ENCODE measurements around the gene PPAN. TPM values are rescaled to one million over a fixed set of nuclear protein-coding genes. Genes with fewer than 3 reads are reported as not detected.

PPAN gene
- total RNA-seq, 1 experiment from 2014 or later: 30.4 TPM

- Histone ChIP-seq H2AFZ (ENCODE audit: low read length) (no peak overlapping the region), H3K4me3 (ENCODE audit: low read length) (no peak overlapping the region), H3K9ac (ENCODE audit: low read length) (no peak overlapping the region), H3K9me2 (replicated peaks; ENCODE audit: insufficient read depth, low read length) (no peaks in the 10 kb centered on the region), H3K4me1 (ENCODE audit: low read length) (no peaks in the 10 kb centered on the region), H4K20me1 (ENCODE audit: insufficient read depth, low read depth, low read length) (no peaks in the 10 kb centered on the region; the same call in 1 of the 2 replicates), H3K36me3 (ENCODE audit: insufficient read depth, low read length) (peaks cover 57% of the 10 kb centered on the region), H3K4me2 (ENCODE audit: low read depth, low read length, poor library complexity, severe bottlenecking) (no peak overlapping the region), H3K9me3 (ENCODE audit: low read length) (no peaks in the 10 kb centered on the region), H3K79me2 (ENCODE audit: low read length) (0 out of 2 replicates have a peak, but pooled peaks cover 2% of the 10 kb centered on the region), H3K27me3 (ENCODE audit: low read length) (no peaks in the 10 kb centered on the region), H3K27ac (ENCODE audit: low read length) (no peak overlapping the region)
- DNase-seq: no peak
These were observed 37.5 kb downstream of the PPAN start for GRCh38 chr19:10143681-10144080.

- Histone ChIP-seq H3K27me3 (ENCODE audit: low read length) (no peaks in the 10 kb centered on the region), H3K9me2 (replicated peaks; ENCODE audit: insufficient read depth, low read length) (no peaks in the 10 kb centered on the region), H2AFZ (ENCODE audit: low read length) (no peak overlapping the region), H3K36me3 (ENCODE audit: insufficient read depth, low read length) (peaks cover 58% of the 10 kb centered on the region), H3K4me1 (ENCODE audit: low read length) (no peaks in the 10 kb centered on the region), H4K20me1 (ENCODE audit: insufficient read depth, low read depth, low read length) (no peaks in the 10 kb centered on the region; the same call in 1 of the 2 replicates), H3K9ac (ENCODE audit: low read length) (no peak overlapping the region), H3K4me2 (ENCODE audit: low read depth, low read length, poor library complexity, severe bottlenecking) (no peak overlapping the region), H3K4me3 (ENCODE audit: low read length) (no peak overlapping the region), H3K9me3 (ENCODE audit: low read length) (no peaks in the 10 kb centered on the region), H3K27ac (ENCODE audit: low read length) (no peak overlapping the region), H3K79me2 (ENCODE audit: low read length) (0 out of 2 replicates have a peak, but pooled peaks cover 2% of the 10 kb centered on the region)
- no peak for DNase-seq
These were observed 38.2 kb downstream of the PPAN start for GRCh38 chr19:10144361-10144760.

GRCh38 chr19:10145031-10145430, 38.9 kb downstream of the PPAN start:
- H4K20me1 ChIP-seq (ENCODE audit: insufficient read depth, low read depth, low read length): no peaks in the 10 kb centered on the region; the same call in 1 of the 2 replicates
- no peak for DNase-seq
- no peak overlapping the region for H3K9ac ChIP-seq (ENCODE audit: low read length)
- 0 out of 2 replicates have a peak, but pooled peaks cover 2% of the 10 kb centered on the region for H3K79me2 ChIP-seq (ENCODE audit: low read length)
- peaks cover 64% of the 10 kb centered on the region for H3K36me3 ChIP-seq (ENCODE audit: insufficient read depth, low read length)
- H3K27me3 ChIP-seq (ENCODE audit: low read length): no peaks in the 10 kb centered on the region
- H2AFZ ChIP-seq (ENCODE audit: low read length): no peak overlapping the region
- H3K27ac ChIP-seq (ENCODE audit: low read length): no peak overlapping the region
- no peaks in the 10 kb centered on the region for H3K4me1 ChIP-seq (ENCODE audit: low read length)
- H3K4me3 ChIP-seq (ENCODE audit: low read length): no peak overlapping the region
- no peaks in the 10 kb centered on the region for H3K9me2 ChIP-seq (replicated peaks; ENCODE audit: insufficient read depth, low read length)
- H3K9me3 ChIP-seq (ENCODE audit: low read length): no peaks in the 10 kb centered on the region
- no peak overlapping the region for H3K4me2 ChIP-seq (ENCODE audit: low read depth, low read length, poor library complexity, severe bottlenecking)

- H3K9ac ChIP-seq (ENCODE audit: low read length): no peak overlapping the region
These were observed 40.0 kb downstream of the PPAN start for GRCh38 chr19:10146142-10146541.

GRCh38 chr19:10149427-10149826, 43.3 kb downstream of the PPAN start:
- Histone ChIP-seq H3K27me3 (ENCODE audit: low read length) (no peaks in the 10 kb centered on the region), H4K20me1 (ENCODE audit: insufficient read depth, low read depth, low read length) (0 out of 2 replicates have a peak, but pooled peaks cover 4% of the 10 kb centered on the region), H3K4me3 (ENCODE audit: low read length) (no peak overlapping the region), H2AFZ (ENCODE audit: low read length) (no peak overlapping the region), H3K36me3 (ENCODE audit: insufficient read depth, low read length) (peaks cover 62% of the 10 kb centered on the region), H3K9me2 (replicated peaks; ENCODE audit: insufficient read depth, low read length) (no peaks in the 10 kb centered on the region), H3K4me1 (ENCODE audit: low read length) (no peaks in the 10 kb centered on the region), H3K79me2 (ENCODE audit: low read length) (peaks cover 7% of the 10 kb centered on the region; the same call in 1 of the 2 replicates), H3K9me3 (ENCODE audit: low read length) (no peaks in the 10 kb centered on the region), H3K9ac (ENCODE audit: low read length) (no peak overlapping the region), H3K4me2 (ENCODE audit: low read depth, low read length, poor library complexity, severe bottlenecking) (no peak overlapping the region), H3K27ac (ENCODE audit: low read length) (no peak overlapping the region)
- DNase-seq: no peak

More at GRCh38 chr19:10146142-10146541, 40.0 kb downstream of the PPAN start:
- DNase-seq: no peak
- H2AFZ ChIP-seq (ENCODE audit: low read length): no peak overlapping the region
- no peak overlapping the region for H3K4me2 ChIP-seq (ENCODE audit: low read depth, low read length, poor library complexity, severe bottlenecking)
- H3K4me3 ChIP-seq (ENCODE audit: low read length): no peak overlapping the region
- no peaks in the 10 kb centered on the region; the same call in 1 of the 2 replicates for H4K20me1 ChIP-seq (ENCODE audit: insufficient read depth, low read depth, low read length)
- H3K4me1 ChIP-seq (ENCODE audit: low read length): no peaks in the 10 kb centered on the region
- H3K79me2 ChIP-seq (ENCODE audit: low read length): 0 out of 2 replicates have a peak, but pooled peaks cover 2% of the 10 kb centered on the region
- H3K27ac ChIP-seq (ENCODE audit: low read length): no peak overlapping the region
- no peaks in the 10 kb centered on the region for H3K9me3 ChIP-seq (ENCODE audit: low read length)
- no peaks in the 10 kb centered on the region for H3K27me3 ChIP-seq (ENCODE audit: low read length)
- H3K36me3 ChIP-seq (ENCODE audit: insufficient read depth, low read length): peaks cover 69% of the 10 kb centered on the region
- no peaks in the 10 kb centered on the region for H3K9me2 ChIP-seq (replicated peaks; ENCODE audit: insufficient read depth, low read length)

- 0 out of 2 replicates have a peak, but pooled peaks cover 4% of the 10 kb centered on the region for H4K20me1 ChIP-seq (ENCODE audit: insufficient read depth, low read depth, low read length)
These were observed 45.4 kb downstream of the PPAN start for GRCh38 chr19:10151521-10151920.

GRCh38 chr19:10152100-10152499, 45.9 kb downstream of the PPAN start:
- no peak overlapping the region for H3K4me3 ChIP-seq (ENCODE audit: low read length)
- no peaks in the 10 kb centered on the region for H3K9me3 ChIP-seq (ENCODE audit: low read length)
- no peak overlapping the region for H3K4me2 ChIP-seq (ENCODE audit: low read depth, low read length, poor library complexity, severe bottlenecking)
- peaks cover 7% of the 10 kb centered on the region; the same call in 1 of the 2 replicates for H3K79me2 ChIP-seq (ENCODE audit: low read length)
- H3K9ac ChIP-seq (ENCODE audit: low read length): no peak overlapping the region
- no peaks in the 10 kb centered on the region for H3K9me2 ChIP-seq (replicated peaks; ENCODE audit: insufficient read depth, low read length)
- 0 out of 2 replicates have a peak, but pooled peaks cover 6% of the 10 kb centered on the region for H4K20me1 ChIP-seq (ENCODE audit: insufficient read depth, low read depth, low read length)
- no peak overlapping the region for H2AFZ ChIP-seq (ENCODE audit: low read length)
- H3K4me1 ChIP-seq (ENCODE audit: low read length): no peaks in the 10 kb centered on the region
- no peaks in the 10 kb centered on the region for H3K27me3 ChIP-seq (ENCODE audit: low read length)
- DNase-seq: no peak
- H3K36me3 ChIP-seq (ENCODE audit: insufficient read depth, low read length): peaks cover 58% of the 10 kb centered on the region
- no peak overlapping the region for H3K27ac ChIP-seq (ENCODE audit: low read length)

More at GRCh38 chr19:10151521-10151920, 45.4 kb downstream of the PPAN start:
- Histone ChIP-seq H3K9me3 (ENCODE audit: low read length) (no peaks in the 10 kb centered on the region), H3K4me3 (ENCODE audit: low read length) (no peak overlapping the region), H3K27ac (ENCODE audit: low read length) (no peak overlapping the region), H2AFZ (ENCODE audit: low read length) (no peak overlapping the region), H3K27me3 (ENCODE audit: low read length) (no peaks in the 10 kb centered on the region), H3K9ac (ENCODE audit: low read length) (no peak overlapping the region), H3K9me2 (replicated peaks; ENCODE audit: insufficient read depth, low read length) (no peaks in the 10 kb centered on the region), H3K4me2 (ENCODE audit: low read depth, low read length, poor library complexity, severe bottlenecking) (no peak overlapping the region), H3K4me1 (ENCODE audit: low read length) (no peaks in the 10 kb centered on the region), H3K79me2 (ENCODE audit: low read length) (peaks cover 7% of the 10 kb centered on the region; the same call in 1 of the 2 replicates), H3K36me3 (ENCODE audit: insufficient read depth, low read length) (peaks cover 56% of the 10 kb centered on the region)
- DNase-seq: no peak

- H4K20me1 ChIP-seq (ENCODE audit: insufficient read depth, low read depth, low read length): 0 out of 2 replicates have a peak, but pooled peaks cover 6% of the 10 kb centered on the region
- peaks cover 69% of the 10 kb centered on the region for H3K36me3 ChIP-seq (ENCODE audit: insufficient read depth, low read length)
- peaks cover 8% of the 10 kb centered on the region; the same call in 1 of the 2 replicates for H3K79me2 ChIP-seq (ENCODE audit: low read length)
- no peak for DNase-seq
- no peaks in the 10 kb centered on the region for H3K9me2 ChIP-seq (replicated peaks; ENCODE audit: insufficient read depth, low read length)
- H3K9me3 ChIP-seq (ENCODE audit: low read length): no peaks in the 10 kb centered on the region
- no peaks in the 10 kb centered on the region for H3K27me3 ChIP-seq (ENCODE audit: low read length)
- no peak overlapping the region for H3K4me3 ChIP-seq (ENCODE audit: low read length)
- H3K9ac ChIP-seq (ENCODE audit: low read length): no peak overlapping the region
- no peaks in the 10 kb centered on the region for H3K4me1 ChIP-seq (ENCODE audit: low read length)
- H2AFZ ChIP-seq (ENCODE audit: low read length): no peak overlapping the region
- no peak overlapping the region for H3K27ac ChIP-seq (ENCODE audit: low read length)
- no peak overlapping the region for H3K4me2 ChIP-seq (ENCODE audit: low read depth, low read length, poor library complexity, severe bottlenecking)
These were observed 49.7 kb downstream of the PPAN start for GRCh38 chr19:10155839-10156238.

Measured in Karpas-422 (cell line).